Thyroid gland (tissue), 4 donors: ENCODE measurements around the gene M6PR.

Experiments
- CTCF ChIP-seq, 6 experiments: fragments of 200-600 bp in 3 of 6; fragments of 450-650 bp in 3 of 6; sonication (generic) in 3 of 6; IDR thresholded peaks; one replicate each; pipeline ENCODE4 v1.5.1; 2016 to 2019; ENCODE audit warnings: antibody characterized with exemption in 6 of 6, mild to moderate bottlenecking in 2 of 6, inconsistent platforms in 1 of 6, moderate library complexity in 1 of 6
- POLR2A ChIP-seq, 2 donors: fragments of 450-650 bp; IDR thresholded peaks; one replicate each; pipeline ENCODE4 v1.6.1; 2017; ENCODE audit warnings: antibody characterized with exemption in 2 of 2, mild to moderate bottlenecking in 2 of 2, moderate library complexity in 1 of 2

GRCh38 chr12:8957561-8957960 lies 8.1 kb upstream of the M6PR start:
- TF ChIP-seq POLR2A (IDR thresholded peaks at IDR 0.05), result no peak
- TF ChIP-seq CTCF (IDR thresholded peaks at IDR 0.05), result no peak
